IMR-90 (cell line): ENCODE measurements around the gene MAML2. TPM values are rescaled to one million over a fixed set of nuclear protein-coding genes. Genes with fewer than 3 reads are reported as not detected.

Source experiments
- ATAC-seq: fragments of 200-7000 bp; cut with Tn5 transposase; 2 replicates; pipeline ENCODE4 v1.9.1; 2020; ENCODE audit warnings: low read depth, mild to moderate bottlenecking, moderate library complexity
- BruUV-seq: library from RNA; stranded (reverse); fragments of 400-500 nt; replicated peaks from 2 replicates; lab custom pipeline; 2021; lab: Mats Ljungman, UMichigan
- CTCF ChIA-PET: fragments of 300-600 bp; formaldehyde crosslinking; extraction: SDS; loops from one replicate; lab custom pipeline; 2021; ENCODE audit warnings: antibody characterized with exemption; lab: Yijun Ruan, JAX
- POLR2A ChIA-PET: fragments of 300-600 bp; sonication (Branson Sonifier 250); formaldehyde crosslinking; loops from one replicate; lab custom pipeline; 2022; ENCODE audit warnings: antibody characterized with exemption; ENCODE audit not compliant: unreplicated experiment; lab: Charles Lee
- DNase-seq: peaks from one replicate; pipeline ENCODE4 v3.0.0; 2013
- H2AFZ ChIP-seq: replicated peaks from 2 replicates; pipeline ENCODE3; 2013; ENCODE audit warnings: low read length, mild to moderate bottlenecking; ENCODE audit not compliant: poor library complexity
- H2AK5ac ChIP-seq: 2 replicates; pipeline ENCODE4 v1.6.1; 2013; ENCODE audit warnings: low read depth, low read length, inconsistent platforms
- H2AK9ac ChIP-seq: replicated peaks from 2 replicates; pipeline ENCODE3; 2013; ENCODE audit warnings: mild to moderate bottlenecking, low read depth, low read length, moderate library complexity; ENCODE audit not compliant: poor library complexity
- H2BK120ac ChIP-seq: 2 replicates; pipeline ENCODE4 v1.6.1; 2013; ENCODE audit warnings: low read depth, low read length, inconsistent platforms
- H2BK15ac ChIP-seq: 3 replicates; pipeline ENCODE4 v1.6.1; 2013; ENCODE audit warnings: low read depth, low read length, inconsistent platforms
- H2BK20ac ChIP-seq: 2 replicates; pipeline ENCODE4 v1.6.1; 2013; ENCODE audit warnings: low read depth, mild to moderate bottlenecking, inconsistent platforms, low read length, moderate library complexity
- H2BK5ac ChIP-seq: 2 replicates; pipeline ENCODE4 v1.6.1; 2013; ENCODE audit warnings: mild to moderate bottlenecking, low read depth, low read length, inconsistent platforms; ENCODE audit not compliant: poor library complexity, severe bottlenecking
- H3K14ac ChIP-seq: replicated peaks from 2 replicates; pipeline ENCODE4 v1.6.1; 2013; ENCODE audit warnings: low read depth, low read length, inconsistent platforms
- H3K18ac ChIP-seq: 2 replicates; pipeline ENCODE4 v1.6.1; 2013; ENCODE audit warnings: low read depth, low read length, control low read depth
- H3K23ac ChIP-seq: 2 replicates; pipeline ENCODE4 v1.6.1; 2013; ENCODE audit warnings: low read depth, low read length, inconsistent platforms
- H3K27ac ChIP-seq: 2 replicates; pipeline ENCODE4 v1.5.1; 2013; ENCODE audit warnings: mild to moderate bottlenecking, control low read depth, low read length; ENCODE audit not compliant: insufficient read depth
- H3K27me3 ChIP-seq: 2 replicates; pipeline ENCODE4 v1.6.1; 2013; ENCODE audit warnings: low read length; ENCODE audit not compliant: control insufficient read depth, insufficient read depth
- H3K36me3 ChIP-seq: 2 replicates; pipeline ENCODE4 v1.6.1; 2013; ENCODE audit warnings: low read length, mixed read lengths; ENCODE audit not compliant: control insufficient read depth, insufficient read depth
- H3K4ac ChIP-seq: 2 replicates; pipeline ENCODE4 v1.6.1; 2013; ENCODE audit warnings: low read depth, low read length, inconsistent platforms
- H3K4me1 ChIP-seq: 2 replicates; pipeline ENCODE4 v1.6.1; 2013; ENCODE audit warnings: low read length, mixed read lengths; ENCODE audit not compliant: control insufficient read depth, insufficient read depth
- H3K4me2 ChIP-seq: 2 replicates; pipeline ENCODE4 v1.6.1; 2013; ENCODE audit warnings: low read depth, mild to moderate bottlenecking, control low read depth, low read length, moderate library complexity
- H3K4me3 ChIP-seq: 2 replicates; pipeline ENCODE4 v1.5.1; 2013; ENCODE audit warnings: low read depth, mild to moderate bottlenecking, control low read depth, low read length, moderate library complexity; ENCODE audit not compliant: insufficient read depth
- H3K56ac ChIP-seq: 2 replicates; pipeline ENCODE4 v1.6.1; 2013; ENCODE audit warnings: low read length, inconsistent platforms; ENCODE audit not compliant: insufficient read depth; ENCODE audit errors: extremely low read depth
- H3K79me1 ChIP-seq, 2 experiments: 2 replicates each; pipeline ENCODE4 v1.6.1; 2013; ENCODE audit warnings: low read length in 2 of 2, inconsistent platforms in 1 of 2, low read depth in 1 of 2
- H3K9ac ChIP-seq: 2 replicates; pipeline ENCODE4 v1.6.1; 2013; ENCODE audit warnings: low read depth, low read length, control low read depth
- H3K9me1 ChIP-seq: 2 replicates; pipeline ENCODE4 v1.6.1; 2013; ENCODE audit warnings: low read length, inconsistent platforms; ENCODE audit not compliant: insufficient read depth
- H3K9me3 ChIP-seq: 2 replicates; pipeline ENCODE4 v1.6.1; 2013; ENCODE audit warnings: low read length; ENCODE audit not compliant: control insufficient read depth, insufficient read depth
- H4K20me1 ChIP-seq: 2 replicates; pipeline ENCODE4 v1.6.1; 2013; ENCODE audit warnings: low read length, inconsistent platforms; ENCODE audit not compliant: insufficient read depth
- H4K5ac ChIP-seq: 2 replicates; pipeline ENCODE4 v1.6.1; 2013; ENCODE audit warnings: mild to moderate bottlenecking, low read depth, low read length, control low read depth
- H4K8ac ChIP-seq, 2 experiments: 2 replicates each; pipeline ENCODE4 v1.6.1; 2013; ENCODE audit warnings: low read depth in 2 of 2, low read length in 2 of 2, control low read depth in 1 of 2, inconsistent platforms in 1 of 2
- H4K91ac ChIP-seq: 2 replicates; pipeline ENCODE4 v1.6.1; 2013; ENCODE audit warnings: low read depth, low read length, inconsistent platforms; ENCODE audit not compliant: insufficient read depth
- BHLHE40 ChIP-seq: fragments of 150-350 bp; IDR thresholded peaks from 2 replicates; pipeline ENCODE4 v1.6.1; 2016; ENCODE audit warnings: mild to moderate bottlenecking, low read depth, low read length
- CEBPB ChIP-seq: IDR thresholded peaks from 2 replicates; pipeline ENCODE4 v1.6.1; 2012; ENCODE audit warnings: low read depth, low read length, improper control_type of control experiment
- ELK1 ChIP-seq: fragments of 150-350 bp; IDR thresholded peaks from 2 replicates; pipeline ENCODE4 v1.6.1; 2016; ENCODE audit warnings: low read depth, mild to moderate bottlenecking, low read length, moderate library complexity, borderline replicate concordance
- FOS ChIP-seq: fragments of 150-350 bp; IDR thresholded peaks from 2 replicates; pipeline ENCODE4 v1.6.1; 2016; ENCODE audit warnings: low read depth, low read length
- MAFK ChIP-seq: IDR thresholded peaks from 2 replicates; pipeline ENCODE4 v1.6.1; 2012; ENCODE audit warnings: low read depth, low read length, improper control_type of control experiment
- NFE2L2 ChIP-seq: fragments of 150-350 bp; IDR thresholded peaks from 2 replicates; pipeline ENCODE4 v1.6.1; 2016; ENCODE audit warnings: low read depth, mild to moderate bottlenecking, low read length
- POLR2A ChIP-seq: IDR thresholded peaks from 2 replicates; pipeline ENCODE4 v1.6.1; 2012; ENCODE audit warnings: mild to moderate bottlenecking, low read depth, low read length
- RFX5 ChIP-seq: IDR thresholded peaks from 2 replicates; pipeline ENCODE4 v1.8.0; 2012; ENCODE audit warnings: low read depth, mild to moderate bottlenecking, low read length, moderate library complexity
- USF2 ChIP-seq: fragments of 150-350 bp; IDR thresholded peaks from 2 replicates; pipeline ENCODE4 v1.6.1; 2017; ENCODE audit warnings: mild to moderate bottlenecking, antibody characterized with exemption, low read length, low read depth
- WGBS, 2 experiments: methylation state at CpG; one replicate each; pipeline versions ENCODE4 v1.1.5 to v1.1.7; 2013; ENCODE audit warnings: missing lambda C conversion rate in 2 of 2; ENCODE audit not compliant: insufficient read length in 1 of 2; ENCODE audit errors: extremely low coverage in 2 of 2; 5-methylcytosine and 5-hydroxymethylcytosine counted together
- dilution Hi-C: fragments of 300-500 bp; cut with HindIII; formaldehyde crosslinking; loops from one replicate; pipeline ENCODE4 v1.14.3; 2018; ENCODE audit warnings: low sequenced_read_pairs; ENCODE audit not compliant: unreplicated experiment
- in situ Hi-C: fragments of 300-500 bp; cut with MboI; formaldehyde crosslinking; loops from 3 replicates; pipeline ENCODE4 v1.14.3; 2019; ENCODE audit warnings: low sequenced_read_pairs, inconsistent platforms, mixed read lengths
- intact Hi-C: fragments of 100-400 bp; cut with micrococcal nuclease; formaldehyde crosslinking; loops from 2 replicates; pipeline ENCODE4 v1.10.0; 2022
- polyA plus RNA-seq, 3 experiments: library from polyadenylated mRNA; depleted of rRNA; stranded (reverse); fragments of >200 nt; gene quantifications; 2 replicates each; pipeline ENCODE4 v1.2.3, GENCODE V29; 2012; ENCODE audit warnings: low replicate concordance in 1 of 3
- total RNA-seq: library from RNA; depleted of rRNA; stranded (reverse); fragments of >200 nt; gene quantifications from 2 replicates; pipeline ENCODE4 v1.2.3, GENCODE V29; 2012

The MAML2 gene
- total and polyA plus RNA-seq, 2 of the 4 experiments (the other 2 are of a cell fraction): 15.0 to 19.5 TPM

GRCh38 chr11:96037405-96037949, 305.5 kb downstream of the MAML2 start:
- H3K27ac ChIP-seq: no peak overlapping the region
- no peaks in the 10 kb centered on the region; the same call in 1 of the 2 replicates for H3K9me1 ChIP-seq
- no peak overlapping the region for H2BK20ac ChIP-seq
- H2AK5ac ChIP-seq: no peak overlapping the region
- H4K5ac ChIP-seq: no peak overlapping the region
- in situ Hi-C loops: no loop called here
- H2BK15ac ChIP-seq: no peak overlapping the region
- H2AFZ ChIP-seq: no peak overlapping the region
- CTCF ChIA-PET: interaction anchor here (0.5 to 1.1 kb wide), 3 partner anchors 17 to 1891 kb away, joined by 3 to 4 read pairs (median 3); no protein-coding TSS in a partner anchor
- POLR2A ChIA-PET: no interaction called here
- no TSS peak for BruUV-seq
- H3K4me2 ChIP-seq: peak overlapping the region; percentile 64; the same call in 1 of the 2 replicates
- no peak overlapping the region for H3K9ac ChIP-seq
- H3K4me1 ChIP-seq: peaks cover 4% of the 10 kb centered on the region
- H3K9me3 ChIP-seq: no peaks in the 10 kb centered on the region
- WGBS, 2 experiments: 80% methylated on average over 1 of the region's 4 CpGs; no CpG with 5 or more reads in 1 of the 2 experiments
- peaks cover 3% of the 10 kb centered on the region for H3K36me3 ChIP-seq
- no peak overlapping the region for H4K91ac ChIP-seq
- intact Hi-C loops: no loop called here
- no peak for TF ChIP-seq CEBPB
- no peak for TF ChIP-seq POLR2A
- TF ChIP-seq FOS: no peak
- no peak for TF ChIP-seq ELK1
- no peak for TF ChIP-seq MAFK
- no peak for TF ChIP-seq USF2
- TF ChIP-seq NFE2L2: no peak
- no peak for TF ChIP-seq BHLHE40
- no peak for TF ChIP-seq RFX5
- no peak overlapping the region for H2BK5ac ChIP-seq
- DNase-seq: no peak
- H3K23ac ChIP-seq: 0 out of 2 replicates have a peak overlapping the region, but pooled peaks have one; percentile 80
- peaks cover 15 to 26% of the 10 kb centered on the region in 2 experiments; a peak in 3 of 4 replicates for H3K79me1 ChIP-seq
- H3K56ac ChIP-seq: no peak overlapping the region
- peak; percentile 35; the same call in 1 of the 2 replicates for ATAC-seq
- peak overlapping the region in 1 of 2 experiments; percentile 52; a peak in 1 of 4 replicates for H4K8ac ChIP-seq
- dilution Hi-C loops: loop anchor here (25.0 kb wide), 1 partner anchor 325 kb away; no protein-coding TSS in a partner anchor
- H2BK120ac ChIP-seq: no peak overlapping the region
- H3K4me3 ChIP-seq: no peak overlapping the region
- no peak overlapping the region for H2AK9ac ChIP-seq
- H3K27me3 ChIP-seq: no peaks in the 10 kb centered on the region
- no peak overlapping the region for H3K4ac ChIP-seq
- H4K20me1 ChIP-seq: no peaks in the 10 kb centered on the region
- H3K18ac ChIP-seq: peak overlapping the region; percentile 16; the same call in 1 of the 2 replicates
- no peak overlapping the region for H3K14ac ChIP-seq
